Activated naive CD8-positive, alpha-beta T cell treated with anti-CD3 and anti-CD28 coated beads, Interleukin-2, amount 10 ng/mL, durations not matched to agents 7 days and 5 days (primary cell): Measurements from ENCODE around the gene TMEM87A. TPM values are rescaled to one million over a fixed set of nuclear protein-coding genes. Genes with fewer than 3 reads are reported as not detected.
A peak's percentile ranks its signal among the peaks of the same experiment; 100 is the strongest.

ENCODE experiments used
- ATAC-seq: fragments of 150-1000 bp; cut with Tn5 transposase; one replicate; pipeline ENCODE4 v1.10.0; 2021; ENCODE audit warnings: low read depth, moderate library complexity
- POLR2A ChIA-PET: fragments of 350-600 bp; sonication (Branson Sonifier 250); formaldehyde crosslinking; loops from one replicate; lab custom pipeline; 2021; ENCODE audit warnings: antibody characterized with exemption; lab: Charles Lee
- DNase-seq: peaks from one replicate; pipeline ENCODE4 v3.0.0; 2021
- H3K27ac Mint-ChIP-seq: one replicate; pipeline ENCODE4 v1.8.0; 2022; ENCODE audit warnings: mild to moderate bottlenecking, mixed read lengths
- H3K27me3 Mint-ChIP-seq: one replicate; pipeline ENCODE4 v1.8.0; 2022; ENCODE audit warnings: mild to moderate bottlenecking, moderate library complexity, mixed read lengths
- H3K36me3 Mint-ChIP-seq: one replicate; pipeline ENCODE4 v1.8.0; 2021; ENCODE audit warnings: mild to moderate bottlenecking, mixed read lengths
- H3K4me1 Mint-ChIP-seq: one replicate; pipeline ENCODE4 v1.8.0; 2021; ENCODE audit warnings: mixed read lengths
- H3K4me3 Mint-ChIP-seq: one replicate; pipeline ENCODE4 v1.8.0; 2022; ENCODE audit warnings: mild to moderate bottlenecking, moderate library complexity, mixed read lengths
- H3K9me3 Mint-ChIP-seq: one replicate; pipeline ENCODE4 v1.8.0; 2021; ENCODE audit warnings: mixed read lengths
- total RNA-seq, 2 experiments: library from RNA; stranded (reverse); gene quantifications; one replicate each; pipeline ENCODE4 v1.2.3, GENCODE V29; 2021

TMEM87A gene
- total RNA-seq, 2 experiments from 2014 or later: 39.1 to 42.0 TPM

- peaks cover 15% of the 10 kb centered on the region for H3K36me3 Mint-ChIP-seq
- ATAC-seq (no peak), DNase-seq (no peak)
- no peak overlapping the region for H3K27ac Mint-ChIP-seq
- POLR2A ChIA-PET: interaction anchor here (0.9 kb wide), 1 partner anchor 11 kb away, joined by 3 read pairs; the partner anchor contains the start of genes GANC and TMEM87A
- H3K4me3 Mint-ChIP-seq: no peak overlapping the region
- H3K27me3 Mint-ChIP-seq: no peaks in the 10 kb centered on the region
- H3K4me1 Mint-ChIP-seq: peaks cover under 1% of the 10 kb centered on the region
- H3K9me3 Mint-ChIP-seq: no peaks in the 10 kb centered on the region
Measured at GRCh38 chr15:42284551-42284950, 11.3 kb upstream of the TMEM87A start.

GRCh38 chr15:42283671-42284070 lies 10.4 kb upstream of the TMEM87A start:
- no peak overlapping the region for H3K4me3 Mint-ChIP-seq
- DNase-seq (no peak), ATAC-seq (no peak)
- H3K36me3 Mint-ChIP-seq: peaks cover 14% of the 10 kb centered on the region
- H3K27me3 Mint-ChIP-seq: no peaks in the 10 kb centered on the region
- peaks cover 6% of the 10 kb centered on the region for H3K4me1 Mint-ChIP-seq
- H3K9me3 Mint-ChIP-seq: no peaks in the 10 kb centered on the region
- H3K27ac Mint-ChIP-seq: no peak overlapping the region
- POLR2A ChIA-PET: interaction anchor here (0.9 kb wide), 1 partner anchor 10 kb away, joined by 3 read pairs; the partner anchor contains the start of genes GANC and TMEM87A

- Mint-ChIP-seq H3K9me3 (no peaks in the 10 kb centered on the region), H3K36me3 (peaks cover 13% of the 10 kb centered on the region), H3K4me3 (no peak overlapping the region), H3K27ac (no peak overlapping the region), H3K27me3 (no peaks in the 10 kb centered on the region), H3K4me1 (peaks cover 6% of the 10 kb centered on the region)
- DNase-seq: no peak
- ATAC-seq: no peak
- POLR2A ChIA-PET: no interaction called here
Measured at GRCh38 chr15:42282926-42283325, 9.7 kb upstream of the TMEM87A start.

- H3K4me3 Mint-ChIP-seq: no peak overlapping the region
Measured at GRCh38 chr15:42282344-42282743, 9.1 kb upstream of the TMEM87A start.

GRCh38 chr15:42279234-42279723 lies 6.0 kb upstream of the TMEM87A start:
- H3K27ac Mint-ChIP-seq: no peak overlapping the region
- H3K27me3 Mint-ChIP-seq: no peaks in the 10 kb centered on the region
- ATAC-seq: no peak
- DNase-seq: no peak
- POLR2A ChIA-PET: no interaction called here
- peaks cover 13% of the 10 kb centered on the region for H3K36me3 Mint-ChIP-seq
- H3K4me1 Mint-ChIP-seq: peaks cover 21% of the 10 kb centered on the region
- no peaks in the 10 kb centered on the region for H3K9me3 Mint-ChIP-seq
- no peak overlapping the region for H3K4me3 Mint-ChIP-seq

More at GRCh38 chr15:42282344-42282743, 9.1 kb upstream of the TMEM87A start:
- Mint-ChIP-seq H3K27me3 (no peaks in the 10 kb centered on the region), H3K9me3 (no peaks in the 10 kb centered on the region), H3K4me1 (peaks cover 6% of the 10 kb centered on the region), H3K36me3 (peaks cover 13% of the 10 kb centered on the region), H3K27ac (no peak overlapping the region)
- ATAC-seq (no peak), DNase-seq (no peak)
- POLR2A ChIA-PET: no interaction called here

GRCh38 chr15:42276762-42277161 lies 3.5 kb upstream of the TMEM87A start:
- Mint-ChIP-seq H3K27ac (no peak overlapping the region), H3K4me3 (no peak overlapping the region), H3K4me1 (peaks cover 28% of the 10 kb centered on the region), H3K9me3 (no peaks in the 10 kb centered on the region), H3K36me3 (peaks cover 13% of the 10 kb centered on the region), H3K27me3 (no peaks in the 10 kb centered on the region)
- DNase-seq: no peak
- POLR2A ChIA-PET: no interaction called here
- ATAC-seq: no peak

GRCh38 chr15:42275780-42276391 lies 2.7 kb upstream of the TMEM87A start:
- peaks cover 32% of the 10 kb centered on the region for H3K4me1 Mint-ChIP-seq
- no peaks in the 10 kb centered on the region for H3K27me3 Mint-ChIP-seq
- no peaks in the 10 kb centered on the region for H3K9me3 Mint-ChIP-seq
- POLR2A ChIA-PET: no interaction called here
- peaks cover 17% of the 10 kb centered on the region for H3K36me3 Mint-ChIP-seq
- H3K27ac Mint-ChIP-seq: peak overlapping the region; percentile 99
- no peak for DNase-seq
- H3K4me3 Mint-ChIP-seq: peak overlapping the region; percentile 94
- ATAC-seq: no peak

- POLR2A ChIA-PET: interaction anchor here (1.1 to 1.6 kb wide), 2 partner anchors 33 to 301 kb away, joined by 3 to 7 read pairs; partner anchors contain the start of gene STARD9
- ATAC-seq (no peak), DNase-seq (no peak)
- peaks cover 35% of the 10 kb centered on the region for H3K4me1 Mint-ChIP-seq
- H3K36me3 Mint-ChIP-seq: peaks cover 13% of the 10 kb centered on the region
- no peaks in the 10 kb centered on the region for H3K27me3 Mint-ChIP-seq
- no peaks in the 10 kb centered on the region for H3K9me3 Mint-ChIP-seq
- peak overlapping the region; percentile 94 for H3K4me3 Mint-ChIP-seq
- peak overlapping the region; percentile 99 for H3K27ac Mint-ChIP-seq
Measured at GRCh38 chr15:42274702-42274989, 1.4 kb upstream of the TMEM87A start.

- peak overlapping the region; percentile 94 for H3K4me3 Mint-ChIP-seq
- peaks cover 30% of the 10 kb centered on the region for H3K4me1 Mint-ChIP-seq
Measured at GRCh38 chr15:42273900-42274701, 868 bp upstream of the TMEM87A start.

GRCh38 chr15:42270996-42271395 lies 2.2 kb downstream of the TMEM87A start:
- no peaks in the 10 kb centered on the region for H3K27me3 Mint-ChIP-seq
- ATAC-seq: no peak
- H3K9me3 Mint-ChIP-seq: no peaks in the 10 kb centered on the region
- POLR2A ChIA-PET: no interaction called here
- peaks cover 19% of the 10 kb centered on the region for H3K36me3 Mint-ChIP-seq
- peak overlapping the region; percentile 17 for H3K4me3 Mint-ChIP-seq
- no peak for DNase-seq
- no peak overlapping the region for H3K27ac Mint-ChIP-seq
- H3K4me1 Mint-ChIP-seq: peaks cover 31% of the 10 kb centered on the region

More at GRCh38 chr15:42273900-42274701, 868 bp upstream of the TMEM87A start:
- Mint-ChIP-seq H3K27me3 (no peaks in the 10 kb centered on the region), H3K36me3 (peaks cover 14% of the 10 kb centered on the region), H3K9me3 (no peaks in the 10 kb centered on the region), H3K27ac (peak overlapping the region; percentile 99)
- DNase-seq: peak; percentile 68
- ATAC-seq: peak; percentile 21
- POLR2A ChIA-PET: interaction anchor here (0.6 to 1.6 kb wide), 9 partner anchors 9 to 1236 kb away, joined by 3 to 7 read pairs (median 3); partner anchors contain the start of genes HAUS2, LRRC57, STARD9 and VPS39

GRCh38 chr15:42270551-42270950 lies 2.7 kb downstream of the TMEM87A start:
- no peak overlapping the region for H3K4me3 Mint-ChIP-seq
- peaks cover 23% of the 10 kb centered on the region for H3K36me3 Mint-ChIP-seq
- no peaks in the 10 kb centered on the region for H3K9me3 Mint-ChIP-seq
- no peak for DNase-seq
- POLR2A ChIA-PET: no interaction called here
- H3K4me1 Mint-ChIP-seq: peaks cover 28% of the 10 kb centered on the region
- no peak for ATAC-seq
- H3K27ac Mint-ChIP-seq: no peak overlapping the region
- no peaks in the 10 kb centered on the region for H3K27me3 Mint-ChIP-seq

GRCh38 chr15:42267286-42267685 lies 5.9 kb downstream of the TMEM87A start:
- Mint-ChIP-seq H3K4me1 (peaks cover 24% of the 10 kb centered on the region), H3K36me3 (peaks cover 46% of the 10 kb centered on the region), H3K9me3 (no peaks in the 10 kb centered on the region), H3K27ac (no peak overlapping the region), H3K4me3 (no peak overlapping the region), H3K27me3 (no peaks in the 10 kb centered on the region)
- ATAC-seq: no peak
- no peak for DNase-seq
- POLR2A ChIA-PET: no interaction called here

GRCh38 chr15:42264795-42265194 lies 8.4 kb downstream of the TMEM87A start:
- Mint-ChIP-seq H3K4me1 (peaks cover 13% of the 10 kb centered on the region), H3K9me3 (no peaks in the 10 kb centered on the region), H3K27ac (no peak overlapping the region), H3K4me3 (no peak overlapping the region), H3K27me3 (no peaks in the 10 kb centered on the region), H3K36me3 (peaks cover 46% of the 10 kb centered on the region)
- POLR2A ChIA-PET: interaction anchor here (1.2 kb wide), 1 partner anchor 9 kb away, joined by 4 read pairs; the partner anchor contains the start of genes GANC and TMEM87A
- no peak for ATAC-seq
- no peak for DNase-seq
